Measurements from ENCODE around the gene BRIX1. TPM values are rescaled to one million over a fixed set of nuclear protein-coding genes. Genes with fewer than 3 reads are reported as not detected.
A peak's percentile ranks its signal among the peaks of the same experiment; 100 is the strongest.

The BRIX1 gene
- total and polyA plus RNA-seq, 2 of the 13 experiments (the other 11 are each of a cell fraction or from before 2014, with no cell fraction given), result 23.6 to 78.4 TPM

- no peak for TF ChIP-seq TBL1XR1 (IDR thresholded peaks at IDR 0.05; ENCODE audit: borderline replicate concordance, low read length, partially characterized antibody)
- TF ChIP-seq HOMEZ (CRISPR knock-in tag; IDR thresholded peaks at IDR 0.05; ENCODE audit: low read depth), result peak; percentile 61; the same call in 1 of the 2 replicates
- TF ChIP-seq ZBTB20 (CRISPR knock-in tag; IDR thresholded peaks at IDR 0.05; ENCODE audit: borderline replicate concordance, low read depth), result no peak
- TF ChIP-seq ZNF292 (CRISPR knock-in tag; IDR thresholded peaks at IDR 0.05; ENCODE audit: borderline replicate concordance, low read depth), result no peak
- no peak for TF ChIP-seq TRIM24 (CRISPR knock-in tag; IDR thresholded peaks at IDR 0.05)
- no peak for TF ChIP-seq ZNF564 (CRISPR knock-in tag; IDR thresholded peaks at IDR 0.05)
- TF ChIP-seq, protein P1, sequence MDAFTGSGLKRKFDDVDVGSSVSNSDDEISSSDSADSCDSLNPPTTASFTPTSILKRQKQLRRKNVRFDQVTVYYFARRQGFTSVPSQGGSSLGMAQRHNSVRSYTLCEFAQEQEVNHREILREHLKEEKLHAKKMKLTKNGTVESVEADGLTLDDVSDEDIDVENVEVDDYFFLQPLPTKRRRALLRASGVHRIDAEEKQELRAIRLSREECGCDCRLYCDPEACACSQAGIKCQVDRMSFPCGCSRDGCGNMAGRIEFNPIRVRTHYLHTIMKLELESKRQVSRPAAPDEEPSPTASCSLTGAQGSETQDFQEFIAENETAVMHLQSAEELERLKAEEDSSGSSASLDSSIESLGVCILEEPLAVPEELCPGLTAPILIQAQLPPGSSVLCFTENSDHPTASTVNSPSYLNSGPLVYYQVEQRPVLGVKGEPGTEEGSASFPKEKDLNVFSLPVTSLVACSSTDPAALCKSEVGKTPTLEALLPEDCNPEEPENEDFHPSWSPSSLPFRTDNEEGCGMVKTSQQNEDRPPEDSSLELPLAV (CRISPR knock-in tag; conservative IDR thresholded peaks at IDR 0.05; ENCODE audit: low read depth), result no peak
- TF ChIP-seq ISL2 (CRISPR knock-in tag; IDR thresholded peaks at IDR 0.05), result peak; percentile 62; the same call in 1 of the 2 replicates
- TF ChIP-seq, protein P2, sequence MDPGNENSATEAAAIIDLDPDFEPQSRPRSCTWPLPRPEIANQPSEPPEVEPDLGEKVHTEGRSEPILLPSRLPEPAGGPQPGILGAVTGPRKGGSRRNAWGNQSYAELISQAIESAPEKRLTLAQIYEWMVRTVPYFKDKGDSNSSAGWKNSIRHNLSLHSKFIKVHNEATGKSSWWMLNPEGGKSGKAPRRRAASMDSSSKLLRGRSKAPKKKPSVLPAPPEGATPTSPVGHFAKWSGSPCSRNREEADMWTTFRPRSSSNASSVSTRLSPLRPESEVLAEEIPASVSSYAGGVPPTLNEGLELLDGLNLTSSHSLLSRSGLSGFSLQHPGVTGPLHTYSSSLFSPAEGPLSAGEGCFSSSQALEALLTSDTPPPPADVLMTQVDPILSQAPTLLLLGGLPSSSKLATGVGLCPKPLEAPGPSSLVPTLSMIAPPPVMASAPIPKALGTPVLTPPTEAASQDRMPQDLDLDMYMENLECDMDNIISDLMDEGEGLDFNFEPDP (CRISPR knock-in tag; conservative IDR thresholded peaks at IDR 0.05), result no peak
- TF ChIP-seq IKZF1 (IDR thresholded peaks at IDR 0.05), result no peak
- TF ChIP-seq FOXA1 (IDR thresholded peaks at IDR 0.05), result no peak
- peak; percentile 62 for TF ChIP-seq FOXA1 (CRISPR knock-in tag; IDR thresholded peaks at IDR 0.05)
- TF ChIP-seq ARID2 (CRISPR knock-in tag; IDR thresholded peaks at IDR 0.05; ENCODE audit: borderline replicate concordance), result no peak
- no peak for TF ChIP-seq ZNF562 (CRISPR knock-in tag; IDR thresholded peaks at IDR 0.05; ENCODE audit: borderline replicate concordance)
- TF ChIP-seq, protein P3, sequence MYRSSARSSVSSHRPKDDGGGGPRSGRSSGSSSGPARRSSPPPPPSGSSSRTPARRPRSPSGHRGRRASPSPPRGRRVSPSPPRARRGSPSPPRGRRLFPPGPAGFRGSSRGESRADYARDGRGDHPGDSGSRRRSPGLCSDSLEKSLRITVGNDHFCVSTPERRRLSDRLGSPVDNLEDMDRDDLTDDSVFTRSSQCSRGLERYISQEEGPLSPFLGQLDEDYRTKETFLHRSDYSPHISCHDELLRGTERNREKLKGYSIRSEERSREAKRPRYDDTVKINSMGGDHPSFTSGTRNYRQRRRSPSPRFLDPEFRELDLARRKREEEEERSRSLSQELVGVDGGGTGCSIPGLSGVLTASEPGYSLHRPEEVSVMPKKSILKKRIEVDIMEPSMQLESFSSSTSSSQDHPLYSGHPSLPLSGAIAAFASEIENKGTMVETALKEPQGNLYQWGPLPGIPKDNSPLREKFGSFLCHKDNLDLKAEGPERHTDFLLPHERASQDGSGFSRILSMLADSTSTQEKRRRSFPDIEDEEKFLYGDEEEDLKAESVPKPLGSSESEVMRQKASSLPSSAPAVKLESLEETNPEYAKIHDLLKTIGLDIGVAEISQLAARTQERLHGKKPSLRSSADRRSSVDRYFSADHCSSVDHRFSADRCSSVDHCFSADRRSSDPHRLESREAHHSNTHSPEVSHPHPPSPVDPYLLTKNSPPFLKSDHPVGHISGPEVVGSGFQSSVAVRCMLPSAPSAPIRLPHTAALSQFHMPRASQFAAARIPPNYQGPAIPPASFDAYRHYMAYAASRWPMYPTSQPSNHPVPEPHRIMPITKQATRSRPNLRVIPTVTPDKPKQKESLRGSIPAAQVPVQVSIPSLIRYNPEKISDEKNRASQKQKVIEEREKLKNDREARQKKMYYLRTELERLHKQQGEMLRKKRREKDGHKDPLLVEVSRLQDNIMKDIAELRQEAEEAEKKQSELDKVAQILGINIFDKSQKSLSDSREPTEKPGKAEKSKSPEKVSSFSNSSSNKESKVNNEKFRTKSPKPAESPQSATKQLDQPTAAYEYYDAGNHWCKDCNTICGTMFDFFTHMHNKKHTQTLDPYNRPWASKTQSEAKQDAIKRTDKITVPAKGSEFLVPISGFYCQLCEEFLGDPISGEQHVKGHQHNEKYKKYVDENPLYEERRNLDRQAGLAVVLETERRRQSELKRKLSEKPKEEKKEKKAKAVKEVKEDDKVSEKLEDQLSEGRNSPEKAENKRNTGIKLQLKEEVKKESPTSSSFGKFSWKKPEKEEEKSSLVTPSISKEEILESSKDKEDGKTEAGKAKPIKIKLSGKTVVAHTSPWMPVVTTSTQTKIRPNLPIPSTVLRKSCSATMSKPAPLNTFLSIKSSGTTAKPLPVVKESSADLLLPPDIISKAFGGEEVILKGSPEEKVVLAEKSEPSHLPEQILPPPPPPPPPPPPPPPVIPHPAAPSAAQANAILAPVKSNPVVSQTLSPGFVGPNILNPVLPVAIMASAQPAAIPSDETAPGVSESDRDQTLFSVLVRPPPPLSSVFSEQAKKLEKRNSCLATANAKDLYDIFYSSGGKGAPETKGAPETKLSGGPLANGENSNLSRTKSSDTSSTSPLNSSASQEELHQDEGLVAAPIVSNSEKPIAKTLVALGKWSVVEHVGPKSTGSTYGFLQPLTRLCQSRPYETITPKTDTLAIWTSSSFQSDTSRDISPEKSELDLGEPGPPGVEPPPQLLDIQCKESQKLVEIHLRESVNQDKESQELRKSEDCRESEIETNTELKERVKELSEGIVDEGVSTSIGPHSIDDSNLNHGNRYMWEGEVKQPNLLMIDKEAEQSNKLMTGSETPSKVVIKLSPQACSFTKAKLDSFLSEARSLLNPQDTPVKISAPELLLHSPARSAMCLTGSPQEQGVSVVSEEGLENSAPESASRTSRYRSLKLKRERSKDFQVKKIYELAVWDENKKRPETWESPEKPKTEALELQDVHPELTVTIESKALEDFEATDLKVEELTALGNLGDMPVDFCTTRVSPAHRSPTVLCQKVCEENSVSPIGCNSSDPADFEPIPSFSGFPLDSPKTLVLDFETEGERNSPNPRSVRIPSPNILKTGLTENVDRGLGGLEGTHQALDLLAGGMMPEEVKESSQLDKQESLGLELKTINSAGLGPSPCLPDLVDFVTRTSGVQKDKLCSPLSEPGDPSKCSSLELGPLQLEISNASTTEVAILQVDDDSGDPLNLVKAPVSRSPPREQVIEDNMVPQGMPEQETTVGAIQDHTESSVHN (CRISPR knock-in tag; IDR thresholded peaks at IDR 0.05), result no peak
- TF ChIP-seq, protein P4, sequence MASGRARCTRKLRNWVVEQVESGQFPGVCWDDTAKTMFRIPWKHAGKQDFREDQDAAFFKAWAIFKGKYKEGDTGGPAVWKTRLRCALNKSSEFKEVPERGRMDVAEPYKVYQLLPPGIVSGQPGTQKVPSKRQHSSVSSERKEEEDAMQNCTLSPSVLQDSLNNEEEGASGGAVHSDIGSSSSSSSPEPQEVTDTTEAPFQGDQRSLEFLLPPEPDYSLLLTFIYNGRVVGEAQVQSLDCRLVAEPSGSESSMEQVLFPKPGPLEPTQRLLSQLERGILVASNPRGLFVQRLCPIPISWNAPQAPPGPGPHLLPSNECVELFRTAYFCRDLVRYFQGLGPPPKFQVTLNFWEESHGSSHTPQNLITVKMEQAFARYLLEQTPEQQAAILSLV (CRISPR knock-in tag; IDR thresholded peaks at IDR 0.05; ENCODE audit: borderline replicate concordance), result no peak
- peak; percentile 67; the same call in 1 of the 2 replicates for TF ChIP-seq FOXO1 (CRISPR knock-in tag; IDR thresholded peaks at IDR 0.05)
Measured at GRCh38 chr5:34889394-34889793, 26.1 kb upstream of the BRIX1 start (continued).

Measured in HepG2 (cell line).